ENCODE results near the gene ALKBH4. TPM values are rescaled to one million over a fixed set of nuclear protein-coding genes. Genes with fewer than 3 reads are reported as not detected.

ALKBH4 gene
- total RNA-seq, 1 donor from 2014 or later = 10.0 TPM

- no peak for DNase-seq (ENCODE audit: low read depth)
- H3K36me3 ChIP-seq (ENCODE audit: control insufficient read depth, insufficient read depth, low read length) = peaks cover 11% of the 10 kb centered on the region
- FAIRE-seq = no peak
- TF ChIP-seq, protein P1, sequence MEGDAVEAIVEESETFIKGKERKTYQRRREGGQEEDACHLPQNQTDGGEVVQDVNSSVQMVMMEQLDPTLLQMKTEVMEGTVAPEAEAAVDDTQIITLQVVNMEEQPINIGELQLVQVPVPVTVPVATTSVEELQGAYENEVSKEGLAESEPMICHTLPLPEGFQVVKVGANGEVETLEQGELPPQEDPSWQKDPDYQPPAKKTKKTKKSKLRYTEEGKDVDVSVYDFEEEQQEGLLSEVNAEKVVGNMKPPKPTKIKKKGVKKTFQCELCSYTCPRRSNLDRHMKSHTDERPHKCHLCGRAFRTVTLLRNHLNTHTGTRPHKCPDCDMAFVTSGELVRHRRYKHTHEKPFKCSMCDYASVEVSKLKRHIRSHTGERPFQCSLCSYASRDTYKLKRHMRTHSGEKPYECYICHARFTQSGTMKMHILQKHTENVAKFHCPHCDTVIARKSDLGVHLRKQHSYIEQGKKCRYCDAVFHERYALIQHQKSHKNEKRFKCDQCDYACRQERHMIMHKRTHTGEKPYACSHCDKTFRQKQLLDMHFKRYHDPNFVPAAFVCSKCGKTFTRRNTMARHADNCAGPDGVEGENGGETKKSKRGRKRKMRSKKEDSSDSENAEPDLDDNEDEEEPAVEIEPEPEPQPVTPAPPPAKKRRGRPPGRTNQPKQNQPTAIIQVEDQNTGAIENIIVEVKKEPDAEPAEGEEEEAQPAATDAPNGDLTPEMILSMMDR (IDR thresholded peaks at IDR 0.05; ENCODE audit: insufficient read depth, low read length, severe bottlenecking) = no peak
- H3K27me3 ChIP-seq (ENCODE audit: control insufficient read depth, insufficient read depth, low read length) = no peaks in the 10 kb centered on the region
- H3K4me3 ChIP-seq (ENCODE audit: low read depth, low read length) = no peak overlapping the region
These were observed 35.3 kb downstream of the ALKBH4 start for GRCh38 chr7:102429141-102429899.

GRCh38 chr7:102427019-102427405, 37.7 kb downstream of the ALKBH4 start:
- Histone ChIP-seq H3K4me3 (ENCODE audit: low read depth, low read length) (no peak overlapping the region), H3K36me3 (ENCODE audit: control insufficient read depth, insufficient read depth, low read length) (peaks cover 12% of the 10 kb centered on the region), H3K27me3 (ENCODE audit: control insufficient read depth, insufficient read depth, low read length) (no peaks in the 10 kb centered on the region)
- DNase-seq (ENCODE audit: low read depth) (no peak), FAIRE-seq (no peak)
- TF ChIP-seq, protein P1 (IDR thresholded peaks at IDR 0.05; ENCODE audit: insufficient read depth, low read length, severe bottlenecking) = no peak

DNA sequence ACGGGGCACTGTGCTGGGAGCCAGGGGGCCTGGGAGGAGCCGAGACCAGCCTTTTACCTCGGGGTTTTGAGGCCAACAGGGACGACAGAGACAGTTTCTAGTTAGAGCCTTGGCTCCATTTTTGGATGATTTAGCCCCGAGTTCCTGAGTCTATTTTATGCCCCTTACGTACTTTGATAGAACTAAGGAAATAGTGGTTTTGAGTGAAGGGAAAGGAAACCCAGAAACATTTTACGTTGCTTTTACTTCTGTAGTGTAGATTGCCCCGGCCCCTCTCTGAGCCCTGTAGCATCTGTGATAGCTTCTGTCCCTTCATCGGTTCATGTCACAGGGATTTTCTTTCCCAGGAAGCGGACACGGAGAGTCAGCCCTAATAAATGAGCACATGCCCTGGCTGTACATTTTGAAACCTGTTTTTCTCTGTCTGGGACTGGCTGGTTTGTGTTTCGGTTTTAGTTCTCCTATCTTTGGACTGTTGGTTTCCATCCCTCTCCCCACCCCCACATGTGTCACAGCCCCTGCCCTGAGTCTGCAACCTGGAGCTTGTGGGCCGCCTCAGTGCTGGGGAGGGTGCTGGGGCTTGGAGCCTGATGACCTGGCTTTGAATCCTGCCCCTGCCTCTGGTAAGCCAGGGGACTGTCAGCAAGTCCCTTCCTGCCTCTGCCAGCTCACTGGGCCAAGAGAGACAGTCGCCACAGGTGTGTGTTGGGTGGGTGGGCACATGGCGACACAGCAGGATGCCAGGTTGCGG, 38.2 kb downstream of the ALKBH4 start:
- Histone ChIP-seq H3K4me3 (ENCODE audit: low read depth, low read length) (no peak overlapping the region), H3K36me3 (ENCODE audit: control insufficient read depth, insufficient read depth, low read length) (peaks cover 12% of the 10 kb centered on the region), H3K27me3 (ENCODE audit: control insufficient read depth, insufficient read depth, low read length) (no peaks in the 10 kb centered on the region)
- DNase-seq (ENCODE audit: low read depth) (no peak), FAIRE-seq (no peak)
- TF ChIP-seq, protein P1 (IDR thresholded peaks at IDR 0.05; ENCODE audit: insufficient read depth, low read length, severe bottlenecking) = no peak

DNA sequence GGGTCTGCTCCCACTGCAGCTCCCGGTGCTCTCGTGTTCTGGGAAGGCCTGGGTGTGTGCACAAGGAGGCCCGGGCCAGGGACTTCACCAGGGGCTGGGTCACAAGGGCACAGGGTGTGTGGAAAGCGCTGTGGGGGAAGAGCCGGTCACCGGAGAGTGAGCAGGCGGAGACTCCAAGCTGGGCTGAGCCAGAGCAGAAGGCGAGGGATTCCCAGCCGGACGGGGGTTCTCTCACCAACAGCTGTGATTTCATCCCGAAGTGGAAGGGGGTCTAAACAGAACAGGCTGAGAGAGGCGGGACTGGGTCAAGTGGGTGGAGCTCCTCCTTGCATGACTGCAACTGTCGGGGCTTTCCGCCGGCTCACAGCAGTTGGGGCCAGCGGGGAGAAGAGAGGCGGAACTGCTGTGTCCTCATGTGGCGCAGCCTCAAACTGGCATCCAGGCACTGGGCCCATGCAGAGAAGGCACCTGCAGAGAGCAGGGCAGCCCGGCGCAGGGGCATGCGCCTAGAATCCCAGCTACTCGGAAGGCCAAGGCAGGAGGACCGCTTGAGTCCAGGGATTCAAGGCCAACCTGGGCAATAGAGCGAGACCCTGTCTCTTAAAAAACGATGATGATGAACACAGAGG, 38.9 kb downstream of the ALKBH4 start:
- Histone ChIP-seq H3K36me3 (ENCODE audit: control insufficient read depth, insufficient read depth, low read length) (peaks cover 12% of the 10 kb centered on the region), H3K27me3 (ENCODE audit: control insufficient read depth, insufficient read depth, low read length) (no peaks in the 10 kb centered on the region), H3K4me3 (ENCODE audit: low read depth, low read length) (no peak overlapping the region)
- DNase-seq (ENCODE audit: low read depth) (no peak), FAIRE-seq (no peak)
- TF ChIP-seq, protein P1 (IDR thresholded peaks at IDR 0.05; ENCODE audit: insufficient read depth, low read length, severe bottlenecking) = no peak

DNA sequence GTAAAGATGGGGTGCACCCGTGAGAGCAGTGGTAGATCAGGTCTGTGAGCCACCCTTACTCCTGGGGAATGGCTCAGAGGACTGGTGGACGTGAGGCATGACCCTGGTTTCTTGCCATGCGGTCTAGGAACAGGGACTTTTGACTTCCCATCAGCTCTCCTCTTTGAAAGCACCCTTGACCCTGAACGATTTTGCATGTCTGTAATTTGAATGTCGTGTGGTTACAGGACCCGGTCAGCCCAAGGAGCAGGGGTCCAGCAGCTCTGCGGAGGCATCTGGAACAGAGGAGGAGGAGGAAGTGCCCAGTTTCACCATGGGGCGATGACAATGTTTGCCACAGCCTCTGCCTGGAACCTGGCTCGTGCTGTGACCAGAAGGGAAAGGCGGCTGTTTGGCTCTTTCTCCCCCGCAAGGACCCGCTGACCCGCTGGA, 39.9 kb downstream of the ALKBH4 start:
- Histone ChIP-seq H3K27me3 (ENCODE audit: control insufficient read depth, insufficient read depth, low read length) (no peaks in the 10 kb centered on the region), H3K4me3 (ENCODE audit: low read depth, low read length) (no peak overlapping the region), H3K36me3 (ENCODE audit: control insufficient read depth, insufficient read depth, low read length) (peaks cover 12% of the 10 kb centered on the region)
- FAIRE-seq (no peak), DNase-seq (ENCODE audit: low read depth) (no peak)
- TF ChIP-seq, protein P1 (IDR thresholded peaks at IDR 0.05; ENCODE audit: insufficient read depth, low read length, severe bottlenecking) = no peak
